Suprapubic skin (tissue), 4 donors: Measurements from ENCODE around the gene ARL6IP5. TPM values are rescaled to one million over a fixed set of nuclear protein-coding genes. Genes with fewer than 3 reads are reported as not detected.

Experiments
- DNase-seq, 2 donors: peaks; one replicate each; pipeline ENCODE4 v3.0.0-alpha.2; 2019; ENCODE audit warnings: low spot score in 2 of 2
- H3K27ac ChIP-seq: fragments of 200-600 bp; sonication (generic); one replicate; pipeline ENCODE4 v1.5.1; 2019
- H3K27me3 ChIP-seq: fragments of 200-600 bp; sonication (generic); one replicate; pipeline ENCODE4 v1.5.1; 2019
- H3K36me3 ChIP-seq: fragments of 200-600 bp; sonication (generic); one replicate; pipeline ENCODE4 v1.5.1; 2019
- H3K4me1 ChIP-seq: fragments of 200-600 bp; sonication (generic); one replicate; pipeline ENCODE4 v1.5.1; 2019
- H3K4me3 ChIP-seq: fragments of 200-600 bp; sonication (generic); one replicate; pipeline ENCODE4 v1.5.1; 2019; ENCODE audit warnings: mild to moderate bottlenecking
- H3K9me3 ChIP-seq: fragments of 200-600 bp; sonication (generic); one replicate; pipeline ENCODE4 v1.5.1; 2019
- EP300 ChIP-seq: sonication (generic); formaldehyde crosslinking; IDR thresholded peaks from one replicate; pipeline ENCODE4 v1.6.1; 2017; ENCODE audit warnings: antibody characterized with exemption
- POLR2A ChIP-seq, 2 donors: fragments of 450-650 bp; IDR thresholded peaks; one replicate each; pipeline ENCODE4 v1.6.1; 2017; ENCODE audit warnings: antibody characterized with exemption in 2 of 2, mild to moderate bottlenecking in 2 of 2, moderate library complexity in 2 of 2
- POLR2AphosphoS5 ChIP-seq, 3 donors: sonication (generic); formaldehyde crosslinking; IDR thresholded peaks; one replicate each; pipeline ENCODE4 v1.6.1; 2017; ENCODE audit warnings: antibody characterized with exemption in 3 of 3
- WGBS: methylation state at CpG from one replicate; pipeline ENCODE4 v1.1.5; 2018; 5-methylcytosine and 5-hydroxymethylcytosine counted together
- total RNA-seq, 4 donors: library from RNA; depleted of rRNA; stranded (reverse); fragments of >200 nt; gene quantifications; one replicate each; pipeline ENCODE4 v1.1.0, GENCODE V29; 2016
- TF ChIP-seq, protein P1 (sequence below), 2 donors: fragments of 200-600 bp in 1 of 2; fragments of 450-650 bp in 1 of 2; sonication (generic) in 1 of 2; IDR thresholded peaks; one replicate each; pipeline ENCODE4 v1.5.1; 2016 to 2019; ENCODE audit warnings: antibody characterized with exemption in 2 of 2, mild to moderate bottlenecking in 1 of 2, moderate library complexity in 1 of 2

Gene ARL6IP5, protein sequence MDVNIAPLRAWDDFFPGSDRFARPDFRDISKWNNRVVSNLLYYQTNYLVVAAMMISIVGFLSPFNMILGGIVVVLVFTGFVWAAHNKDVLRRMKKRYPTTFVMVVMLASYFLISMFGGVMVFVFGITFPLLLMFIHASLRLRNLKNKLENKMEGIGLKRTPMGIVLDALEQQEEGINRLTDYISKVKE
- 100 to 1,000 TPM in 1 of 4 donors, 10 to 100 TPM in 3; 58.6 to 106 (median 69.0) TPM for total RNA-seq

DNA sequence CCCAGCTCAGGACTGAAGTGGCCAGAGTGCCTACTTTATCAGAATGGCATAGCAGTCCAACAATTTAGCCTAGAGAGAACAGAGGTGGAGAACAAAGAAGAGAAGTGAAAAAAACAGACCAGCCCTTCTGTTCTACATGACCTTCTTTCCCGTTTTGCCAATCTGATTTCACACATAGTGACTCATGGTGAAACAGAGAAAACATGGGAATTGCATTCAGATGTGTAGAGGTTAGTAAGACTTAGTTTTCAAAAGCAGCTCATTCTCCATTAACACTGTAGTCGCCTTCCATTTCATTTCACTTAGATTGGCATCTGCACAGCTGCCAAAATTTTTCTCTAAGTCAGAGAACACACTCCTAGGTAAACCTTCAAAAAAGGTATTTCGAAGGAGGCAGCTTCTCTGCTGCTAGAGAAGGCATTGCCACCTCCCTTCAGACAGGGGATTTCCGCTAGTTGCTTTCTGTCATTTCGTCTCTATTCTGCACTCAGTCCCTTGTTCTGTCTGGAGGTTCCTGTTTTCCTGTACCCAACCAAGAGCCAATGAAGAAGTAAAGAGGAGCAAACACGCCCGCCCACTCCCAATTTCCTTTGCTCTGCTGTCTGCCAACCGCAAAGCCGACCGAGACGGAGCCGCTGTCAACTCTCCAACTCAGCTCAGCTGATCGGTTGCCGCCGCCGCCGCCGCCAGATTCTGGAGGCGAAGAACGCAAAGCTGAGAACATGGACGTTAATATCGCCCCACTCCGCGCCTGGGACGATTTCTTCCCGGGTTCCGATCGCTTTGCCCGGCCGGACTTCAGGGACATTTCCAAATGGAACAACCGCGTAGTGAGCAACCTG, at the start of gene ARL6IP5:
TSS of gene ARL6IP5 (plus strand) at position 612 of the 842 bp plus-strand sequence. CDS start at position 723, 111 bp downstream.
- Histone ChIP-seq H3K4me3 (peak within 1 kb of the TSS; percentile 93), H3K27me3 (no peaks in the 10 kb centered on the region), H3K9me3 (no peaks in the 10 kb centered on the region), H3K36me3 (no peaks in the 10 kb centered on the region), H3K27ac (peak within 1 kb of the TSS; percentile 96), H3K4me1 (peaks cover 79% of the 10 kb centered on the region)
- DNase-seq: peak; percentile 97 to 99
- TF ChIP-seq EP300: no peak
- peak in 2 of 3 donors; percentile 5 to 17 for TF ChIP-seq POLR2AphosphoS5 (IDR thresholded peaks at IDR 0.05)
- WGBS: 0% methylated on average over 18 of the region's 32 CpGs

DNA sequence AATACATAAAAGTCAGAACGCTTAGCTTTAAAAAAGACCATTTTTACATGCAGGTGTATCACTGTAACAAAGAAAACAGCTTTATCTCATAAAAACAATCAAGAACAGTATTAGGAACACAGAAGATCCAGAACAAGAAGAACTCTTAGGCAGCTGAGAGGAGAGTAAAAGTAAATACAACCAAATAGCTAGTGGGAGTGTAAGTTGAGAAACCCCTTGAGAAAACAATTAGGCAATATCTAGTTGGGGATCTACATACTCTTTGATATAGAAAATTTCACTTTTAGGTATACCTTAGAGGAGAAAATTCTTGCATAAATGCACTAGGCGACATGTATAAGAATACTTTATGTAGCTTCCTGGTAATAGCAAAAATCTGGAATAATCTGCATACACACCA, 40.1 kb upstream of the ARL6IP5 start:
- Histone ChIP-seq H3K4me1 (peaks cover 10% of the 10 kb centered on the region), H3K36me3 (peaks cover 64% of the 10 kb centered on the region), H3K4me3 (no peak overlapping the region), H3K27me3 (no peaks in the 10 kb centered on the region), H3K27ac (no peak overlapping the region), H3K9me3 (no peaks in the 10 kb centered on the region)
- TF ChIP-seq, protein P1, sequence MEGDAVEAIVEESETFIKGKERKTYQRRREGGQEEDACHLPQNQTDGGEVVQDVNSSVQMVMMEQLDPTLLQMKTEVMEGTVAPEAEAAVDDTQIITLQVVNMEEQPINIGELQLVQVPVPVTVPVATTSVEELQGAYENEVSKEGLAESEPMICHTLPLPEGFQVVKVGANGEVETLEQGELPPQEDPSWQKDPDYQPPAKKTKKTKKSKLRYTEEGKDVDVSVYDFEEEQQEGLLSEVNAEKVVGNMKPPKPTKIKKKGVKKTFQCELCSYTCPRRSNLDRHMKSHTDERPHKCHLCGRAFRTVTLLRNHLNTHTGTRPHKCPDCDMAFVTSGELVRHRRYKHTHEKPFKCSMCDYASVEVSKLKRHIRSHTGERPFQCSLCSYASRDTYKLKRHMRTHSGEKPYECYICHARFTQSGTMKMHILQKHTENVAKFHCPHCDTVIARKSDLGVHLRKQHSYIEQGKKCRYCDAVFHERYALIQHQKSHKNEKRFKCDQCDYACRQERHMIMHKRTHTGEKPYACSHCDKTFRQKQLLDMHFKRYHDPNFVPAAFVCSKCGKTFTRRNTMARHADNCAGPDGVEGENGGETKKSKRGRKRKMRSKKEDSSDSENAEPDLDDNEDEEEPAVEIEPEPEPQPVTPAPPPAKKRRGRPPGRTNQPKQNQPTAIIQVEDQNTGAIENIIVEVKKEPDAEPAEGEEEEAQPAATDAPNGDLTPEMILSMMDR (IDR thresholded peaks at IDR 0.05): no peak
- TF ChIP-seq POLR2A (IDR thresholded peaks at IDR 0.05): no peak
- no peak for TF ChIP-seq POLR2AphosphoS5 (IDR thresholded peaks at IDR 0.05)
- TF ChIP-seq EP300: no peak
- DNase-seq: no peak
- WGBS: 93% methylated on average over 2 of the region's 2 CpGs

DNA sequence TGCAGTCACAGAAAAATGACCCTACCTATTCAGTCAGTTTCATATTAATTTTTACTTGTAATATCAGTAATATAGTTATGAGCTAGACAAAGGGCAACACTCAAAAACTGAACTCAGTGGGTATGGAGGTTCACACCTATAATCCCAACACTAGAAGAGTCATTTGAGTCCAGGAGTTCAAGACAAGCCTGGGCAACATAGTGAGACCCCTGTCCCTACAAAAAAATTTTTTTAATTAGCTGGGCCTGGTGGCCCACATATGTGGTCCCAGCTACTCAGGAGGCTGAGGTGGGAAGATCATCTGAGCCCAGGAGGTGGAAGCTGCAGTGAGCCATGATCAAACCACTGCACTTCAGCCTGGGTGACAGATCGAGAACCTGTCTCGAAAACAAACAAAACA, 35.7 kb upstream of the ARL6IP5 start:
- H3K9me3 ChIP-seq: no peaks in the 10 kb centered on the region
- H3K27ac ChIP-seq: no peak overlapping the region
- no peak for DNase-seq
- H3K36me3 ChIP-seq: peaks cover 26% of the 10 kb centered on the region
- TF ChIP-seq POLR2AphosphoS5 (IDR thresholded peaks at IDR 0.05) (no peak), EP300 (no peak), POLR2A (IDR thresholded peaks at IDR 0.05) (no peak)
- TF ChIP-seq, protein P1 (IDR thresholded peaks at IDR 0.05): no peak
- H3K4me1 ChIP-seq: peaks cover 32% of the 10 kb centered on the region
- WGBS: 97% methylated on average over 2 of the region's 2 CpGs
- H3K27me3 ChIP-seq: no peaks in the 10 kb centered on the region
- H3K4me3 ChIP-seq: no peak overlapping the region

DNA sequence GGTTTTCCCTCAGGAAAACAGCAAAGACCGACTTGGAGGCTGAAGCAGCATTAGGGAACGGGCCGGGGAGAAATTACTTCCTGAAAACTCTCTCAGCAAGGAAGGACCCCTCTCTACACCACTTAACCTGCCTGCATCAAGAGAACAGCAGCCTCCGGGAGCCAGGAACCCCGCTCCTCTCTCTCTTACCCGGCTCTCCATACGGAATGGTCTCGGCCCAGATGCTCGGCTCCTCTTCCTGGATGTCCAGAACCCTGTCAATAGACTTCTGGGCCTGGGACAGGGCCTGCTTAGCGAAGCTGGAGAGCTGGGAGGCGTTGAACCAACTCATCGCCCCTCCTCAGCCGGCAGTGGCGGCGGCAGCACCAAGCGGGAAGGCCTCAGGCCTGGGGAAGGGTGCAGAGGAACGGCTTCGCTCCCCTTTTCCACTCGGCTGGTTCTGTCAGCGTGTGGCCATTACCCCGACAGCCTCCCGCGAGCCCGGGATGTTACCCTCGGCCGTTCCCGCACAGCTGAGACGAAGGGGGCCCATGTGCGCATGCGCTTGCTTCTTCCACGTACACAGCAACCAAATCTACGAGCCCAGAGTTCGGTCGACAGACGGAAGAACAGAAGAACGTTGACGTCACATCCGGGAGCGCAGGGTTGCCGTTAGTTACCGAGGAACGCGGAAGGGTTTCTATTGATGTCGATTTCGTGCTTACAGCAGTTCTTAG, 32.8 kb upstream of the ARL6IP5 start, which contains the start of gene TMF1:
TSS of gene TMF1 (minus strand) at position 578 of the 716 bp plus-strand sequence. CDS start at position 331, 247 bp downstream.
- Histone ChIP-seq H3K9me3 (no peaks in the 10 kb centered on the region), H3K4me3 (peak within 1 kb of the TSS; percentile 75), H3K27me3 (no peaks in the 10 kb centered on the region), H3K36me3 (peaks cover 34% of the 10 kb centered on the region), H3K27ac (peak within 1 kb of the TSS; percentile 96), H3K4me1 (peaks cover 32% of the 10 kb centered on the region)
- DNase-seq: peak; percentile 99
- TF ChIP-seq, protein P1 (IDR thresholded peaks at IDR 0.05): no peak
- TF ChIP-seq POLR2AphosphoS5 (IDR thresholded peaks at IDR 0.05) (peak; percentile 60 to 80 (median 80)), EP300 (no peak), POLR2A (IDR thresholded peaks at IDR 0.05) (peak; percentile 71 to 75)
- 0% methylated on average over 23 of the region's 45 CpGs for WGBS

DNA sequence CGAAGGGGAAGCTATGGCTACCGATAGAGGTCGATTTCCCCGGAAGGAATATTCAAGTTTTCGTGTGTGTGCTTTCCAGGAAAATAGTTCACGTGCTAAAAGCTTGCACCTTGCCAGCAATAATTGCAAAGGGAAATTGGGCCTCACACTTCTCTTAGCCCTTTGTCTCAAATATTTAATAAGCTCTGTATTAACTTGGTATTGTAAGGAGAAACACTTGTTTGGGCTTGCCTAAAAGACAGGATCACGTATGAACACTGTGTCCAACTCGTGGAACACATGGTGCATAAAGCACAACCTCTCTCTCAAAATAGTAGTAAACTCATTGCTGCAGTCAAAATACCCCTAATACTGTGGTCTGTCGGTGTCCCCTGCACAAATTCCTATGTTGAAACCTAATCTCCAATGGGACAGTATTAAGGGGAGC, 32.3 kb upstream of the ARL6IP5 start:
- WGBS: 12% methylated on average over 9 of the region's 9 CpGs
- Histone ChIP-seq H3K9me3 (no peaks in the 10 kb centered on the region), H3K4me1 (peaks cover 32% of the 10 kb centered on the region), H3K4me3 (peak overlapping the region; percentile 75), H3K27ac (peak overlapping the region; percentile 96), H3K36me3 (peaks cover 33% of the 10 kb centered on the region), H3K27me3 (no peaks in the 10 kb centered on the region)
- no peak for TF ChIP-seq POLR2A (IDR thresholded peaks at IDR 0.05)
- TF ChIP-seq, protein P1 (IDR thresholded peaks at IDR 0.05): no peak
- no peak for TF ChIP-seq POLR2AphosphoS5 (IDR thresholded peaks at IDR 0.05)
- TF ChIP-seq EP300: no peak
- no peak for DNase-seq
